Hepatocyte (in vitro differentiated cells): ENCODE results near the gene PCDHGC3.

Experiments
- EZH2 ChIP-seq: fragments of 200-600 bp; sonication (generic); IDR thresholded peaks from 2 replicates; pipeline ENCODE4 v1.6.1; 2016; ENCODE audit warnings: antibody characterized with exemption, mild to moderate bottlenecking, borderline replicate concordance
- EZH2phosphoT487 ChIP-seq: fragments of 200-600 bp; sonication (generic); IDR thresholded peaks from one replicate; pipeline ENCODE4 v1.6.1; 2018; ENCODE audit warnings: antibody characterized with exemption, mild to moderate bottlenecking, low read depth, moderate library complexity; ENCODE audit not compliant: unreplicated experiment, severe bottlenecking
- TF ChIP-seq, protein P1 (sequence below): fragments of 200-600 bp; sonication (generic); IDR thresholded peaks from 2 replicates; pipeline ENCODE4 v1.5.1; 2016; ENCODE audit warnings: antibody characterized with exemption, mild to moderate bottlenecking; ENCODE audit not compliant: poor library complexity

DNA sequence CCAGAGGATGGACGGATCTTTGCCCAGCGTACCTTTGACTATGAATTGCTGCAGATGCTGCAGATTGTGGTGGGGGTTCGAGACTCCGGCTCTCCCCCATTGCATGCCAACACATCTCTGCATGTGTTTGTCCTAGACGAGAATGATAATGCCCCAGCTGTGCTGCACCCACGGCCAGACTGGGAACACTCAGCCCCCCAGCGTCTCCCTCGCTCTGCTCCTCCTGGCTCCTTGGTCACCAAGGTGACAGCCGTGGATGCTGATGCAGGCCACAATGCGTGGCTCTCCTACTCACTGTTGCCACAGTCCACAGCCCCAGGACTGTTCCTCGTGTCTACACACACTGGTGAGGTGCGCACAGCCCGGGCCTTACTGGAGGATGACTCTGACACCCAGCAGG lies 15.0 kb downstream of the PCDHGC3 start:
- TF ChIP-seq, protein P1, sequence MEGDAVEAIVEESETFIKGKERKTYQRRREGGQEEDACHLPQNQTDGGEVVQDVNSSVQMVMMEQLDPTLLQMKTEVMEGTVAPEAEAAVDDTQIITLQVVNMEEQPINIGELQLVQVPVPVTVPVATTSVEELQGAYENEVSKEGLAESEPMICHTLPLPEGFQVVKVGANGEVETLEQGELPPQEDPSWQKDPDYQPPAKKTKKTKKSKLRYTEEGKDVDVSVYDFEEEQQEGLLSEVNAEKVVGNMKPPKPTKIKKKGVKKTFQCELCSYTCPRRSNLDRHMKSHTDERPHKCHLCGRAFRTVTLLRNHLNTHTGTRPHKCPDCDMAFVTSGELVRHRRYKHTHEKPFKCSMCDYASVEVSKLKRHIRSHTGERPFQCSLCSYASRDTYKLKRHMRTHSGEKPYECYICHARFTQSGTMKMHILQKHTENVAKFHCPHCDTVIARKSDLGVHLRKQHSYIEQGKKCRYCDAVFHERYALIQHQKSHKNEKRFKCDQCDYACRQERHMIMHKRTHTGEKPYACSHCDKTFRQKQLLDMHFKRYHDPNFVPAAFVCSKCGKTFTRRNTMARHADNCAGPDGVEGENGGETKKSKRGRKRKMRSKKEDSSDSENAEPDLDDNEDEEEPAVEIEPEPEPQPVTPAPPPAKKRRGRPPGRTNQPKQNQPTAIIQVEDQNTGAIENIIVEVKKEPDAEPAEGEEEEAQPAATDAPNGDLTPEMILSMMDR: no peak
- TF ChIP-seq EZH2phosphoT487 (no peak), EZH2 (no peak)
